Transverse colon (tissue), 4 donors: ENCODE results near the gene DHRS1. TPM values are rescaled to one million over a fixed set of nuclear protein-coding genes. Genes with fewer than 3 reads are reported as not detected.

ENCODE experiments used
- DNase-seq: peaks from one replicate; pipeline ENCODE4 v3.0.0-alpha.2; 2019
- H3K27ac ChIP-seq, 4 donors: fragments of 200-600 bp; sonication (generic); 2 replicates each; pipeline ENCODE4 v1.5.1; 2016 to 2018; ENCODE audit warnings: inconsistent platforms in 4 of 4
- H3K27me3 ChIP-seq: fragments of 200-600 bp; sonication (generic); 2 replicates; pipeline ENCODE4 v1.5.1; 2017; ENCODE audit warnings: inconsistent platforms
- H3K36me3 ChIP-seq, 4 donors: fragments of 200-600 bp; sonication (generic); 2 replicates each; pipeline ENCODE4 v1.5.1; 2017 to 2019; ENCODE audit warnings: inconsistent platforms in 4 of 4
- H3K4me1 ChIP-seq, 4 donors: fragments of 200-600 bp; sonication (generic); 2 replicates each; pipeline ENCODE4 v1.5.1; 2017 to 2020; ENCODE audit warnings: inconsistent platforms in 4 of 4
- H3K4me3 ChIP-seq, 4 donors: fragments of 200-600 bp; sonication (generic); 1 replicate in 1 of 4; 2 replicates in 3 of 4; pipeline versions ENCODE4 v1.5.1 to v1.6.1; 2017 to 2019; ENCODE audit warnings: inconsistent platforms in 4 of 4
- H3K9me3 ChIP-seq, 2 donors: fragments of 200-600 bp; sonication (generic); 2 replicates each; pipeline ENCODE4 v1.5.1; 2017 to 2019; ENCODE audit warnings: inconsistent platforms in 2 of 2
- EP300 ChIP-seq: sonication (generic); formaldehyde crosslinking; IDR thresholded peaks from one replicate; pipeline ENCODE4 v1.6.1; 2017; ENCODE audit warnings: antibody characterized with exemption, low read depth
- POLR2A ChIP-seq: fragments of 450-650 bp; IDR thresholded peaks from one replicate; pipeline ENCODE4 v1.6.1; 2016; ENCODE audit warnings: antibody characterized with exemption, mild to moderate bottlenecking, moderate library complexity
- POLR2AphosphoS5 ChIP-seq, 3 donors: sonication (generic); formaldehyde crosslinking; IDR thresholded peaks; one replicate each; pipeline ENCODE4 v1.6.1; 2016; ENCODE audit warnings: antibody characterized with exemption in 3 of 3
- WGBS, 2 donors: methylation state at CpG; one replicate each; pipeline ENCODE4 v1.1.5; 2018; ENCODE audit warnings: low coverage in 1 of 2; 5-methylcytosine and 5-hydroxymethylcytosine counted together
- in situ Hi-C, 4 donors: fragments of 200-750 bp; cut with MboI; loops; one replicate each; pipeline versions ENCODE4 v1.15.0 to v1.15.1; 2017; ENCODE audit warnings: low sequenced_read_pairs in 3 of 4, low pct_ligation_motif_present in 1 of 4, low pct_unique_long_range_greater_than_20kb in 1 of 4
- intact Hi-C: fragments of 100-400 bp; cut with DNase I; formaldehyde crosslinking; loops from one replicate; pipeline ENCODE4 v1.15.1; 2023; ENCODE audit warnings: low total_unique reads
- total RNA-seq, 4 donors: library from RNA; depleted of rRNA; stranded (reverse); fragments of >200 nt; gene quantifications; one replicate each; pipeline ENCODE4 v1.1.0, GENCODE V29; 2016
- TF ChIP-seq, protein P1 (sequence below), 5 experiments: fragments of 200-600 bp in 3 of 5; fragments of 450-650 bp in 2 of 5; sonication (generic) in 3 of 5; IDR thresholded peaks; 1 replicate in 2 of 5; 2 replicates in 3 of 5; pipeline ENCODE4 v1.5.1; 2016 to 2017; ENCODE audit warnings: antibody characterized with exemption in 5 of 5, inconsistent platforms in 3 of 5, mild to moderate bottlenecking in 2 of 5, moderate library complexity in 1 of 5

Gene DHRS1
- total RNA-seq, 4 donors from 2014 or later: 84.2 to 106 (median 94.6) TPM

- TF ChIP-seq POLR2A: no peak
- TF ChIP-seq POLR2AphosphoS5 (IDR thresholded peaks at IDR 0.05): no peak
- TF ChIP-seq EP300: no peak
- TF ChIP-seq, protein P1, sequence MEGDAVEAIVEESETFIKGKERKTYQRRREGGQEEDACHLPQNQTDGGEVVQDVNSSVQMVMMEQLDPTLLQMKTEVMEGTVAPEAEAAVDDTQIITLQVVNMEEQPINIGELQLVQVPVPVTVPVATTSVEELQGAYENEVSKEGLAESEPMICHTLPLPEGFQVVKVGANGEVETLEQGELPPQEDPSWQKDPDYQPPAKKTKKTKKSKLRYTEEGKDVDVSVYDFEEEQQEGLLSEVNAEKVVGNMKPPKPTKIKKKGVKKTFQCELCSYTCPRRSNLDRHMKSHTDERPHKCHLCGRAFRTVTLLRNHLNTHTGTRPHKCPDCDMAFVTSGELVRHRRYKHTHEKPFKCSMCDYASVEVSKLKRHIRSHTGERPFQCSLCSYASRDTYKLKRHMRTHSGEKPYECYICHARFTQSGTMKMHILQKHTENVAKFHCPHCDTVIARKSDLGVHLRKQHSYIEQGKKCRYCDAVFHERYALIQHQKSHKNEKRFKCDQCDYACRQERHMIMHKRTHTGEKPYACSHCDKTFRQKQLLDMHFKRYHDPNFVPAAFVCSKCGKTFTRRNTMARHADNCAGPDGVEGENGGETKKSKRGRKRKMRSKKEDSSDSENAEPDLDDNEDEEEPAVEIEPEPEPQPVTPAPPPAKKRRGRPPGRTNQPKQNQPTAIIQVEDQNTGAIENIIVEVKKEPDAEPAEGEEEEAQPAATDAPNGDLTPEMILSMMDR (IDR thresholded peaks at IDR 0.05): no peak
- peaks cover 17% of the 10 kb centered on the region for H3K27me3 ChIP-seq
- H3K27ac ChIP-seq: peak overlapping the region in 3 of 4 donors; percentile 8 to 38 (median 33)
- peaks cover 2 to 37% (median 14%) of the 10 kb centered on the region in 4 donors for H3K4me1 ChIP-seq
- H3K4me3 ChIP-seq: peak overlapping the region in 1 of 4 donors; percentile 14
- no peak for DNase-seq
- 60 to 67% methylated on average over 1 to 15 of the region's 18 CpGs for WGBS, 2 donors
- in situ Hi-C loops: no loop called here
- H3K9me3 ChIP-seq: no peaks in the 10 kb centered on the region
- no peaks in the 10 kb centered on the region for H3K36me3 ChIP-seq
- intact Hi-C loops: no loop called here
These were observed 17.0 kb upstream of the DHRS1 start for GRCh38 chr14:24316597-24316950.

DNA sequence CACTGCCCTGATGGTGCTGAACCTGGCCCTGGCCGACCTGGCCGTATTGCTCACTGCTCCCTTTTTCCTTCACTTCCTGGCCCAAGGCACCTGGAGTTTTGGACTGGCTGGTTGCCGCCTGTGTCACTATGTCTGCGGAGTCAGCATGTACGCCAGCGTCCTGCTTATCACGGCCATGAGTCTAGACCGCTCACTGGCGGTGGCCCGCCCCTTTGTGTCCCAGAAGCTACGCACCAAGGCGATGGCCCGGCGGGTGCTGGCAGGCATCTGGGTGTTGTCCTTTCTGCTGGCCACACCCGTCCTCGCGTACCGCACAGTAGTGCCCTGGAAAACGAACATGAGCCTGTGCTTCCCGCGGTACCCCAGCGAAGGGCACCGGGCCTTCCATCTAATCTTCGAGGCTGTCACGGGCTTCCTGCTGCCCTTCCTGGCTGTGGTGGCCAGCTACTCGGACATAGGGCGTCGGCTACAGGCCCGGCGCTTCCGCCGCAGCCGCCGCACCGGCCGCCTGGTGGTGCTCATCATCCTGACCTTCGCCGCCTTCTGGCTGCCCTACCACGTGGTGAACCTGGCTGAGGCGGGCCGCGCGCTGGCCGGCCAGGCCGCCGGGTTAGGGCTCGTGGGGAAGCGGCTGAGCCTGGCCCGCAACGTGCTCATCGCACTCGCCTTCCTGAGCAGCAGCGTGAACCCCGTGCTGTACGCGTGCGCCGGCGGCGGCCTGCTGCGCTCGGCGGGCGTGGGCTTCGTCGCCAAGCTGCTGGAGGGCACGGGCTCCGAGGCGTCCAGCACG, 16.4 kb upstream of the DHRS1 start:
- H3K9me3 ChIP-seq: no peaks in the 10 kb centered on the region
- no peaks in the 10 kb centered on the region for H3K36me3 ChIP-seq
- H3K27ac ChIP-seq: peak overlapping the region in 3 of 4 donors; percentile 25 to 38 (median 33)
- in situ Hi-C loops (no loop called here), intact Hi-C loops (no loop called here)
- H3K4me1 ChIP-seq: peaks cover 4 to 42% (median 19%) of the 10 kb centered on the region in 4 donors
- no peak for TF ChIP-seq EP300
- peak; percentile 36 for TF ChIP-seq POLR2A
- TF ChIP-seq, protein P1 (IDR thresholded peaks at IDR 0.05): peak in 4 of 5 experiments; percentile 36 to 70 (median 42)
- peak in 1 of 3 donors; percentile 14 for TF ChIP-seq POLR2AphosphoS5 (IDR thresholded peaks at IDR 0.05)
- H3K4me3 ChIP-seq: peak overlapping the region in 1 of 4 donors; percentile 14
- 60% methylated on average over 68 of the region's 70 CpGs; no CpG with 5 or more reads in 1 of the 2 donors for WGBS, 2 donors
- DNase-seq: peak; percentile 75
- H3K27me3 ChIP-seq: peaks cover 17% of the 10 kb centered on the region

GRCh38 chr14:24315243-24315806, 15.7 kb upstream of the DHRS1 start:
- TF ChIP-seq, protein P1 (IDR thresholded peaks at IDR 0.05): no peak
- TF ChIP-seq POLR2A (no peak), POLR2AphosphoS5 (IDR thresholded peaks at IDR 0.05) (no peak), EP300 (no peak)
- Histone ChIP-seq H3K36me3 (no peaks in the 10 kb centered on the region), H3K27ac (peak overlapping the region in 3 of 4 donors; percentile 25 to 38 (median 33)), H3K4me3 (peak overlapping the region in 1 of 4 donors; percentile 14), H3K4me1 (peaks cover 7 to 46% (median 26%) of the 10 kb centered on the region in 4 donors), H3K9me3 (no peaks in the 10 kb centered on the region), H3K27me3 (peaks cover 17% of the 10 kb centered on the region)
- in situ Hi-C loops: no loop called here
- intact Hi-C loops: no loop called here
- WGBS, 2 donors: 78 to 100% methylated on average over 1 to 10 of the region's 10 CpGs
- DNase-seq: no peak

- in situ Hi-C loops (no loop called here), intact Hi-C loops (no loop called here)
- Histone ChIP-seq H3K27ac (peak overlapping the region in 2 of 4 donors; percentile 81 to 90), H3K36me3 (no peaks in the 10 kb centered on the region), H3K27me3 (peaks cover 17% of the 10 kb centered on the region), H3K9me3 (no peaks in the 10 kb centered on the region), H3K4me1 (peaks cover 15 to 54% (median 33%) of the 10 kb centered on the region in 4 donors), H3K4me3 (no peak overlapping the region)
- WGBS, 2 donors: 76% methylated on average over 5 of the region's 5 CpGs; no CpG with 5 or more reads in 1 of the 2 donors
- DNase-seq: no peak
- TF ChIP-seq POLR2A (no peak), EP300 (no peak), POLR2AphosphoS5 (IDR thresholded peaks at IDR 0.05) (no peak)
- TF ChIP-seq, protein P1 (IDR thresholded peaks at IDR 0.05): no peak
These were observed 15.0 kb upstream of the DHRS1 start for GRCh38 chr14:24314377-24315193.
